Fibroblast of lung (primary cell): ENCODE measurements around the gene AREL1. TPM values are rescaled to one million over a fixed set of nuclear protein-coding genes. Genes with fewer than 3 reads are reported as not detected.

Experiments used
- DNase-seq, 2 donors: peaks; one replicate each; pipeline versions ENCODE4 v3.0.0 to v3.0.0-alpha.2; 2010; ENCODE audit warnings: low read depth in 2 of 2
- H2AFZ ChIP-seq: 2 replicates; pipeline ENCODE4 v1.5.1; 2012; ENCODE audit warnings: low read length, control low read depth, inconsistent platforms
- H3K27ac ChIP-seq: 2 replicates; pipeline ENCODE4 v1.5.1; 2011; ENCODE audit warnings: low read length, control low read depth; ENCODE audit not compliant: insufficient read depth
- H3K27me3 ChIP-seq: 2 replicates; pipeline ENCODE4 v1.5.1; 2011; ENCODE audit warnings: mild to moderate bottlenecking, low read length; ENCODE audit not compliant: control insufficient read depth, insufficient read depth
- H3K36me3 ChIP-seq: 2 replicates; pipeline ENCODE4 v1.5.1; 2011; ENCODE audit warnings: low read length; ENCODE audit not compliant: control insufficient read depth, insufficient read depth
- H3K4me1 ChIP-seq: 2 replicates; pipeline ENCODE4 v1.5.1; 2011; ENCODE audit warnings: low read length; ENCODE audit not compliant: control insufficient read depth, insufficient read depth; ENCODE audit errors: extremely low read depth
- H3K4me2 ChIP-seq: 2 replicates; pipeline ENCODE4 v1.5.1; 2011; ENCODE audit warnings: low read length, control low read depth; ENCODE audit not compliant: insufficient read depth; ENCODE audit errors: extremely low read depth
- H3K4me3 ChIP-seq, 4 experiments: fragments of 200-600 bp in 1 of 4; sonication (generic) in 1 of 4; replicated peaks in 1 of 4; 2 replicates each; pipeline ENCODE4 v1.5.1; 2011 to 2016; ENCODE audit warnings: low read length in 4 of 4, low read depth in 3 of 4, mild to moderate bottlenecking in 3 of 4, control low read depth in 2 of 4, inconsistent platforms in 1 of 4, mixed read lengths in 1 of 4; ENCODE audit not compliant: insufficient read depth in 1 of 4; ENCODE audit errors: control extremely low read depth in 1 of 4
- H3K79me2 ChIP-seq: 2 replicates; pipeline ENCODE4 v1.5.1; 2012; ENCODE audit warnings: mild to moderate bottlenecking, low read length, inconsistent platforms; ENCODE audit not compliant: control insufficient read depth, insufficient read depth
- H3K9ac ChIP-seq: 2 replicates; pipeline ENCODE4 v1.5.1; 2011; ENCODE audit warnings: mild to moderate bottlenecking, low read length, control low read depth; ENCODE audit not compliant: insufficient read depth
- H3K9me3 ChIP-seq: 2 replicates; pipeline ENCODE4 v1.5.1; 2012; ENCODE audit warnings: low read depth, low read length; ENCODE audit not compliant: control insufficient read depth, insufficient read depth
- H4K20me1 ChIP-seq: 2 replicates; pipeline ENCODE4 v1.5.1; 2011; ENCODE audit warnings: low read length; ENCODE audit not compliant: control insufficient read depth, insufficient read depth; ENCODE audit errors: extremely low read depth
- CTCF ChIP-seq, 2 donors: IDR thresholded peaks in 1 of 2; conservative IDR thresholded peaks in 1 of 2; 1 replicate in 1 of 2; 2 replicates in 1 of 2; pipeline ENCODE4 v1.5.1; 2011 to 2012; ENCODE audit warnings: low read length in 2 of 2, control low read depth in 1 of 2, inconsistent platforms in 1 of 2, low read depth in 1 of 2, mild to moderate bottlenecking in 1 of 2
- EZH2 ChIP-seq: IDR thresholded peaks from 2 replicates; pipeline ENCODE4 v1.5.1; 2012; ENCODE audit warnings: low read length, control low read depth, mild to moderate bottlenecking; ENCODE audit errors: missing control alignments
- polyA plus RNA-seq, 2 donors: library from polyadenylated mRNA; depleted of rRNA in 1 of 2; stranded (reverse) in 1 of 2; unstranded in 1 of 2; fragments of >200 nt; gene quantifications; 2 replicates each; pipeline ENCODE4 v1.2.1, GENCODE V29; 2011 to 2012; ENCODE audit warnings: missing spikeins in 1 of 2
- total RNA-seq: library from RNA; depleted of rRNA; stranded (reverse); fragments of >200 nt; gene quantifications from 2 replicates; pipeline ENCODE4 v1.2.1, GENCODE V29; 2014

Gene AREL1
- total and polyA plus RNA-seq, 2 donors (not counting 1 experiment from before 2014, with no cell fraction given): 28.2 to 36.5 TPM

GRCh38 chr14:74638066-74638465, 74.8 kb downstream of the AREL1 start:
- Histone ChIP-seq H2AFZ (no peak overlapping the region), H3K27me3 (no peaks in the 10 kb centered on the region), H3K4me2 (no peak overlapping the region), H3K4me1 (peaks cover 11% of the 10 kb centered on the region), H4K20me1 (no peaks in the 10 kb centered on the region), H3K4me3 (no peak overlapping the region), H3K79me2 (no peaks in the 10 kb centered on the region), H3K36me3 (no peaks in the 10 kb centered on the region), H3K27ac (no peak overlapping the region), H3K9ac (no peak overlapping the region), H3K9me3 (no peaks in the 10 kb centered on the region)
- no peak for DNase-seq
- no peak for TF ChIP-seq EZH2
- TF ChIP-seq CTCF (conservative IDR thresholded peaks at IDR 0.05 in 1 of 2, IDR thresholded peaks at IDR 0.05 in 1 of 2; ENCODE audit: low read depth in 1 of 2, low read length in 2 of 2): no peak

- Histone ChIP-seq H3K9ac (no peak overlapping the region), H3K4me1 (peaks cover 14% of the 10 kb centered on the region), H3K79me2 (no peaks in the 10 kb centered on the region), H2AFZ (no peak overlapping the region), H3K27me3 (no peaks in the 10 kb centered on the region), H4K20me1 (no peaks in the 10 kb centered on the region), H3K36me3 (no peaks in the 10 kb centered on the region), H3K27ac (no peak overlapping the region), H3K4me2 (no peak overlapping the region), H3K9me3 (no peaks in the 10 kb centered on the region), H3K4me3 (no peak overlapping the region)
- DNase-seq: no peak
- no peak for TF ChIP-seq CTCF (conservative IDR thresholded peaks at IDR 0.05 in 1 of 2, IDR thresholded peaks at IDR 0.05 in 1 of 2; ENCODE audit: low read depth in 1 of 2, low read length in 2 of 2)
- TF ChIP-seq EZH2: no peak
Measured at GRCh38 chr14:74637178-74637550, 75.7 kb downstream of the AREL1 start.

GRCh38 chr14:74636424-74637177, 76.3 kb downstream of the AREL1 start:
- Histone ChIP-seq H4K20me1 (no peaks in the 10 kb centered on the region), H3K27me3 (no peaks in the 10 kb centered on the region), H3K4me1 (peaks cover 12% of the 10 kb centered on the region), H2AFZ (no peak overlapping the region), H3K27ac (no peak overlapping the region), H3K4me2 (no peak overlapping the region), H3K9me3 (no peaks in the 10 kb centered on the region), H3K79me2 (no peaks in the 10 kb centered on the region), H3K4me3 (no peak overlapping the region), H3K9ac (no peak overlapping the region), H3K36me3 (no peaks in the 10 kb centered on the region)
- TF ChIP-seq EZH2 (no peak), CTCF (conservative IDR thresholded peaks at IDR 0.05 in 1 of 2, IDR thresholded peaks at IDR 0.05 in 1 of 2; ENCODE audit: low read depth in 1 of 2, low read length in 2 of 2) (no peak)
- peak in 1 of 2 donors; percentile 72 for DNase-seq
